H1 (cell line): ENCODE data around the gene ARHGAP26. TPM values are rescaled to one million over a fixed set of nuclear protein-coding genes. Genes with fewer than 3 reads are reported as not detected.

Experiments used
- CTCF ChIA-PET: fragments of 300-600 bp; sonication (Branson Sonifier 250); formaldehyde crosslinking; loops from one replicate; lab custom pipeline; 2021; ENCODE audit not compliant: partially characterized antibody; lab: Charles Lee
- POLR2A ChIA-PET: fragments of 300-600 bp; sonication (Branson Sonifier 250); formaldehyde crosslinking; loops from one replicate; lab custom pipeline; 2021; ENCODE audit warnings: inconsistent platforms; ENCODE audit not compliant: partially characterized antibody; lab: Charles Lee
- DNase-seq, 2 experiments: peaks; one replicate each; pipeline versions ENCODE4 v3.0.0 to v3.0.0-alpha.2; 2010 to 2022; ENCODE audit warnings: low spot score in 2 of 2, low read depth in 1 of 2, mixed read lengths in 1 of 2
- FAIRE-seq: peaks from 2 replicates; lab custom pipeline; 2011; peaks lifted over from hg19 to GRCh38; lab: Jason Lieb, UNC
- H2AFZ ChIP-seq: 2 replicates; pipeline ENCODE4 v1.8.1; 2012; ENCODE audit warnings: low read length, inconsistent platforms
- H2AK5ac ChIP-seq: 2 replicates; pipeline ENCODE4 v1.6.1; 2013; ENCODE audit warnings: low read depth, low read length
- H2BK120ac ChIP-seq: replicated peaks from 2 replicates; pipeline ENCODE3; 2013; ENCODE audit warnings: low read depth, low read length, inconsistent platforms
- H2BK12ac ChIP-seq: 2 replicates; pipeline ENCODE4 v1.6.1; 2013; ENCODE audit warnings: low read depth, low read length
- H2BK15ac ChIP-seq: 2 replicates; pipeline ENCODE4 v1.6.1; 2013; ENCODE audit warnings: low read length
- H2BK20ac ChIP-seq: 2 replicates; pipeline ENCODE4 v1.6.1; 2013; ENCODE audit warnings: low read length
- H2BK5ac ChIP-seq: 2 replicates; pipeline ENCODE4 v1.6.1; 2013; ENCODE audit warnings: low read depth, low read length
- H3K14ac ChIP-seq: 2 replicates; pipeline ENCODE4 v1.6.1; 2013; ENCODE audit warnings: inconsistent platforms; ENCODE audit not compliant: insufficient read length
- H3K18ac ChIP-seq: 2 replicates; pipeline ENCODE4 v1.6.1; 2013; ENCODE audit warnings: low read length; ENCODE audit errors: extremely low read depth
- H3K23ac ChIP-seq: 2 replicates; pipeline ENCODE4 v1.6.1; 2013; ENCODE audit warnings: inconsistent platforms; ENCODE audit not compliant: insufficient read length
- H3K23me2 ChIP-seq: 2 replicates; pipeline ENCODE4 v1.6.1; 2013; ENCODE audit warnings: low read depth, low read length
- H3K27ac ChIP-seq: 2 replicates; pipeline ENCODE4 v1.6.1; 2011; ENCODE audit warnings: low read depth, low read length, inconsistent platforms
- H3K27me3 ChIP-seq, 4 experiments: replicated peaks in 1 of 4; 1 replicate in 1 of 4; 2 replicates in 3 of 4; pipeline versions ENCODE4 v1.6.1 to v1.8.1; 2011 to 2013; ENCODE audit warnings: low read length in 3 of 4, mild to moderate bottlenecking in 3 of 4, inconsistent platforms in 2 of 4, mixed read lengths in 2 of 4, moderate library complexity in 1 of 4; ENCODE audit not compliant: control insufficient read depth in 3 of 4, insufficient read depth in 3 of 4; ENCODE audit errors: extremely low read depth in 1 of 4
- H3K36me3 ChIP-seq, 4 experiments: 2 replicates each; pipeline versions ENCODE4 v1.6.1 to v1.8.1; 2011 to 2013; ENCODE audit warnings: mild to moderate bottlenecking in 4 of 4, low read length in 3 of 4, moderate library complexity in 2 of 4, control low read depth in 1 of 4, inconsistent platforms in 1 of 4; ENCODE audit not compliant: insufficient read depth in 4 of 4, control insufficient read depth in 2 of 4
- H3K4ac ChIP-seq: replicated peaks from 2 replicates; pipeline ENCODE3; 2013; ENCODE audit warnings: low read length, low read depth, mixed read lengths, inconsistent platforms; ENCODE audit not compliant: insufficient read length
- H3K4me1 ChIP-seq, 4 experiments: replicated peaks in 1 of 4; 1 replicate in 1 of 4; 2 replicates in 3 of 4; pipeline versions ENCODE4 v1.6.1 to v1.8.1; 2011 to 2013; ENCODE audit warnings: low read length in 3 of 4, inconsistent platforms in 2 of 4, mixed read lengths in 1 of 4; ENCODE audit not compliant: insufficient read depth in 4 of 4, control insufficient read depth in 3 of 4
- H3K4me2 ChIP-seq, 2 experiments: 2 replicates each; pipeline versions ENCODE4 v1.6.1 to v1.8.1; 2011 to 2013; ENCODE audit warnings: low read depth in 2 of 2, low read length in 2 of 2, control low read depth in 1 of 2, inconsistent platforms in 1 of 2, mild to moderate bottlenecking in 1 of 2; ENCODE audit not compliant: insufficient read depth in 1 of 2
- H3K4me3 ChIP-seq, 4 experiments: fragments of 200-600, 300-600 bp in 1 of 4; sonication (generic), shearing (Covaris generic), sonication (Bioruptor Twin) in 1 of 4; 2 replicates each; pipeline versions ENCODE4 v1.5.1 to v1.8.1; 2011 to 2016; ENCODE audit warnings: low read length in 4 of 4, low read depth in 3 of 4, control low read depth in 2 of 4, inconsistent platforms in 2 of 4, mild to moderate bottlenecking in 2 of 4, mixed read lengths in 1 of 4, moderate library complexity in 1 of 4; ENCODE audit not compliant: insufficient read depth in 2 of 4; ENCODE audit errors: extremely low read depth in 1 of 4
- H3K56ac ChIP-seq: replicated peaks from 2 replicates; pipeline ENCODE3; 2013; ENCODE audit warnings: low read depth, mild to moderate bottlenecking, mixed read lengths, low read length, inconsistent platforms; ENCODE audit not compliant: insufficient read length
- H3K79me1 ChIP-seq: 2 replicates; pipeline ENCODE4 v1.6.1; 2013; ENCODE audit warnings: low read depth, low read length, control low read depth
- H3K79me2 ChIP-seq, 2 experiments: 2 replicates each; pipeline versions ENCODE4 v1.6.1 to v1.8.1; 2012 to 2013; ENCODE audit warnings: low read length in 2 of 2, mild to moderate bottlenecking in 2 of 2, inconsistent platforms in 1 of 2; ENCODE audit not compliant: insufficient read depth in 2 of 2, control insufficient read depth in 1 of 2
- H3K9ac ChIP-seq, 4 experiments: replicated peaks in 1 of 4; 1 replicate in 1 of 4; 2 replicates in 3 of 4; pipeline versions ENCODE4 v1.6.1 to v1.8.1; 2011 to 2013; ENCODE audit warnings: low read depth in 3 of 4, low read length in 3 of 4, control low read depth in 2 of 4, mild to moderate bottlenecking in 2 of 4, moderate library complexity in 2 of 4, inconsistent platforms in 1 of 4; ENCODE audit errors: extremely low read depth in 1 of 4
- H3K9me3 ChIP-seq, 2 experiments: 2 replicates each; pipeline versions ENCODE4 v1.6.1 to v1.8.1; 2012 to 2013; ENCODE audit warnings: mild to moderate bottlenecking in 2 of 2, moderate library complexity in 2 of 2, control low read depth in 1 of 2, inconsistent platforms in 1 of 2, low read depth in 1 of 2, low read length in 1 of 2, mixed read lengths in 1 of 2; ENCODE audit not compliant: insufficient read depth in 2 of 2
- H4K20me1 ChIP-seq, 2 experiments: replicated peaks in 1 of 2; 2 replicates each; pipeline versions ENCODE3 to v1.8.1; 2011 to 2013; ENCODE audit warnings: inconsistent platforms in 2 of 2, low read length in 2 of 2, mild to moderate bottlenecking in 1 of 2; ENCODE audit not compliant: insufficient read depth in 2 of 2, control insufficient read depth in 1 of 2
- H4K5ac ChIP-seq: 2 replicates; pipeline ENCODE4 v1.6.1; 2013; ENCODE audit warnings: low read length, low read depth, mixed read lengths, inconsistent platforms; ENCODE audit not compliant: insufficient read length
- H4K8ac ChIP-seq: 2 replicates; pipeline ENCODE4 v1.8.0; 2013; ENCODE audit warnings: mild to moderate bottlenecking, moderate library complexity, low read length, inconsistent platforms; ENCODE audit not compliant: insufficient read depth; ENCODE audit errors: extremely low read depth
- H4K91ac ChIP-seq: replicated peaks from 2 replicates; pipeline ENCODE3; 2013; ENCODE audit warnings: low read length, mixed read lengths, inconsistent platforms; ENCODE audit not compliant: insufficient read length
- BCL11A ChIP-seq, 2 experiments: IDR thresholded peaks; one replicate each; pipeline ENCODE4 v1.6.1; 2011; ENCODE audit warnings: low read depth in 2 of 2, low read length in 2 of 2, mild to moderate bottlenecking in 2 of 2
- EGR1 ChIP-seq: IDR thresholded peaks from 2 replicates; pipeline ENCODE4 v1.6.1; 2011; ENCODE audit warnings: low read depth, low read length, borderline replicate concordance
- MAFK ChIP-seq: IDR thresholded peaks from 2 replicates; pipeline ENCODE4 v1.6.1; 2012; ENCODE audit warnings: low read depth, mild to moderate bottlenecking, improper control_type of control experiment, low read length
- WGBS, 2 experiments: shearing (Covaris generic) in 1 of 2; methylation state at CpG; one replicate each; pipeline versions ENCODE4 v1.1.6 to v1.1.7; 2013 to 2015; ENCODE audit warnings: low lambda C conversion rate in 2 of 2, mixed read lengths in 2 of 2, inconsistent platforms in 1 of 2, low coverage in 1 of 2, missing lambda C conversion rate in 1 of 2; ENCODE audit not compliant: insufficient replicate concordance in 2 of 2, insufficient coverage in 1 of 2, insufficient read length in 1 of 2; ENCODE audit errors: extremely low coverage in 1 of 2, missing lambda C conversion rate in 1 of 2; 5-methylcytosine and 5-hydroxymethylcytosine counted together
- polyA plus RNA-seq, 7 experiments: library from polyadenylated mRNA; depleted of rRNA in 3 of 7; stranded (reverse) in 5 of 7; unstranded in 2 of 7; fragments of >200 nt in 5 of 7; fragments of 200-250 nt in 2 of 7; gene quantifications; 1 replicate in 5 of 7; 2 replicates in 1 of 7; 4 replicates in 1 of 7; pipeline versions ENCODE4 v1.2.1 to v1.2.3, GENCODE V29; 2011 to 2013; ENCODE audit warnings: missing spikeins in 2 of 7, mixed read lengths in 2 of 7
- total RNA-seq: library from RNA; stranded (reverse); fragmentation: NEBNext Ultra II Directional; extraction: Animal tissue kit (Norgen Biotek cat#: 25700); gene quantifications from 2 replicates; pipeline ENCODE4 v1.2.1, GENCODE V29; 2021

Gene ARHGAP26
- total and polyA plus RNA-seq, 2 of the 8 experiments (the other 6 are each of a cell fraction or from before 2014, with no cell fraction given): 7.1 to 24.8 TPM

DNA sequence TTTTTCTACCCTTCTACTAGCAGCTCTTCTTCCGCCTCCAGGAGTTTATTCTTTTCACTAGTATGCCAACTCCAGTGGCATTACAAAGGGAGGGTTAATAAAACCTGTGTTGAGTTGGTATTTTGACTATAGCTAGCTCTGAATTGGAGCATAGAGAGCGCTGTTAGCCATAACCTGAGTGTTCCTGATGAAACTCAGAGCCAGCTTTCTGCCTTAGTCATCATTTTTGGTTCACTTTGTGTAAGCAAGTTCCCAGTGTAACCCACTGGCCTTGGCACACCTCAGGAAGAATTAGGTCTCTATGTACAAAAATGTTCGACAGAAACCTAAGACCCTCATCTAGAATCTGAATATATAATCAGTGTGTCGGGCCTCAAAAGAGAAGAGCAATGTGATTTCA, 394.4 kb downstream of the ARHGAP26 start:
- Histone ChIP-seq H2BK120ac (no peak overlapping the region), H2BK5ac (no peak overlapping the region), H4K91ac (no peak overlapping the region), H3K79me1 (no peaks in the 10 kb centered on the region), H3K56ac (no peak overlapping the region), H3K4me2 (no peak overlapping the region), H2BK15ac (no peak overlapping the region), H2AFZ (no peak overlapping the region), H3K27ac (no peak overlapping the region), H4K8ac (no peak overlapping the region), H3K14ac (no peak overlapping the region), H3K27me3 (no peaks in the 10 kb centered on the region), H3K23ac (no peak overlapping the region), H2AK5ac (no peak overlapping the region), H2BK12ac (no peak overlapping the region), H3K36me3 (no peaks in the 10 kb centered on the region), H3K4ac (no peak overlapping the region), H3K23me2 (no peaks in the 10 kb centered on the region; the same call in 1 of the 2 replicates), H3K18ac (no peak overlapping the region), H3K4me1 (no peaks in the 10 kb centered on the region), H2BK20ac (no peak overlapping the region), H4K5ac (no peak overlapping the region), H3K4me3 (no peak overlapping the region), H3K9me3 (no peaks in the 10 kb centered on the region), H3K9ac (no peak overlapping the region), H3K79me2 (no peaks in the 10 kb centered on the region), H4K20me1 (no peaks in the 10 kb centered on the region)
- POLR2A ChIA-PET: no interaction called here
- no peak for TF ChIP-seq BCL11A (IDR thresholded peaks at IDR 0.05; ENCODE audit: low read depth in 2 of 2, low read length in 2 of 2)
- no peak for TF ChIP-seq EGR1
- TF ChIP-seq MAFK: 0 out of 2 replicates have a peak, but pooled peaks have one; percentile 32
- FAIRE-seq (no peak), DNase-seq (no peak)
- CTCF ChIA-PET: interaction anchor here (1.4 to 1.6 kb wide), 2 partner anchors 12 to 46 kb away, joined by 3 to 4 read pairs; no protein-coding TSS in a partner anchor
- WGBS, 2 experiments: 92% methylated on average over 4 of the region's 4 CpGs; no CpG with 5 or more reads in 1 of the 2 experiments
